Measurements from ENCODE around the gene ASIP. TPM values are rescaled to one million over a fixed set of nuclear protein-coding genes. Genes with fewer than 3 reads are reported as not detected.

Gene ASIP
- total RNA-seq, 1 experiment from 2014 or later, result not detected

- no peak overlapping the region for H4K91ac ChIP-seq (ENCODE audit: insufficient read length, low read depth, low read length)
- H3K36me3 Mint-ChIP-seq (ENCODE audit: insufficient read depth in 1 of 3, low read depth in 3 of 3), result no peaks in the 10 kb centered on the region
- no peak overlapping the region for H2BK15ac ChIP-seq (ENCODE audit: low read depth, low read length)
- no peaks in the 10 kb centered on the region for H3K9me3 ChIP-seq (ENCODE audit: control insufficient read depth, low read depth, low read length)
- H3K18ac ChIP-seq (ENCODE audit: insufficient read length, low read depth, low read length), result no peak overlapping the region
- no peak overlapping the region for H3K56ac ChIP-seq (ENCODE audit: insufficient read length, low read depth, low read length)
- no peak overlapping the region for H2BK5ac ChIP-seq (ENCODE audit: insufficient read length, low read length)
- no peak overlapping the region for H4K8ac ChIP-seq (replicated peaks; ENCODE audit: insufficient read length, low read depth, low read length)
- H3K4me1 ChIP-seq (ENCODE audit: insufficient read depth, low read length), result no peaks in the 10 kb centered on the region
- no peak overlapping the region for H3T11ph ChIP-seq (ENCODE audit: low read length)
- DNase-seq, result no peak
- H4K20me1 ChIP-seq (ENCODE audit: control insufficient read depth, insufficient read depth, insufficient read length), result no peaks in the 10 kb centered on the region
- no peak overlapping the region for H3K4ac ChIP-seq (ENCODE audit: low read depth, low read length)
- no peak overlapping the region for H3K4me2 ChIP-seq (ENCODE audit: insufficient read depth, insufficient read length, low read length)
- no peak overlapping the region for H3K14ac ChIP-seq (ENCODE audit: insufficient read depth, low read length)
- no peak overlapping the region for H3K23ac ChIP-seq (ENCODE audit: insufficient read length, low read depth, low read length)
- no peak overlapping the region for H2BK20ac ChIP-seq (ENCODE audit: low read depth, low read length, poor library complexity, severe bottlenecking)
- no peak overlapping the region for H3K9ac ChIP-seq (ENCODE audit: extremely low read depth, insufficient read length, low read length)
- no peak overlapping the region for H2BK12ac ChIP-seq (ENCODE audit: insufficient read length, low read depth, low read length)
- no peak overlapping the region for H2AFZ ChIP-seq (ENCODE audit: low read length)
- no peak overlapping the region for H2BK120ac ChIP-seq (ENCODE audit: low read depth, low read length, poor library complexity, severe bottlenecking)
- no peaks in the 10 kb centered on the region for H3K79me1 ChIP-seq (ENCODE audit: insufficient read depth, low read depth, low read length, poor library complexity, severe bottlenecking)
- H3K4me1 Mint-ChIP-seq, result peaks cover 12 to 13% of the 10 kb centered on the region in 2 experiments
- no peak overlapping the region for H4K5ac ChIP-seq (ENCODE audit: insufficient read length, low read depth, low read length)
- H3K27ac ChIP-seq (ENCODE audit: insufficient read length, low read depth, low read length), result no peak overlapping the region
- no peaks in the 10 kb centered on the region for H3K23me2 ChIP-seq (ENCODE audit: insufficient read length, low read depth, low read length, poor library complexity, severe bottlenecking)
- H3K27ac Mint-ChIP-seq, result no peak overlapping the region
- no peaks in the 10 kb centered on the region for H3K79me2 ChIP-seq (ENCODE audit: insufficient read depth, low read length)
- WGBS (ENCODE audit: extremely low coverage, insufficient read length, low lambda C conversion rate), result no CpG with 5 or more reads among the region's 2 CpGs
- H3K9me3 Mint-ChIP-seq, result no peaks in the 10 kb centered on the region
- H3K27me3 ChIP-seq (ENCODE audit: insufficient read depth, low read length), result no peaks in the 10 kb centered on the region
- TF ChIP-seq CTCF (conservative IDR thresholded peaks at IDR 0.05), result no peak
- no peak overlapping the region for H2AK5ac ChIP-seq (ENCODE audit: insufficient read length, low read length)
- peaks cover 1% of the 10 kb centered on the region; the same call in 1 of the 2 replicates for H3K27me3 Mint-ChIP-seq (ENCODE audit: low read depth)
- H3K4me3 Mint-ChIP-seq, result no peak overlapping the region
Measured at GRCh38 chr20:34246126-34246626, 5.0 kb downstream of the ASIP start.

Data from H9 (cell line).